H9 (cell line): ENCODE measurements around the gene ZIC5. TPM values are rescaled to one million over a fixed set of nuclear protein-coding genes. Genes with fewer than 3 reads are reported as not detected.
A peak's percentile ranks its signal among the peaks of the same experiment; 100 is the strongest.

Experiments
- DNase-seq: peaks from one replicate; pipeline ENCODE4 v3.0.0-alpha.2; 2017
- H2AFZ ChIP-seq: one replicate; pipeline ENCODE4 v1.6.1; 2013; ENCODE audit warnings: mild to moderate bottlenecking, low read length, control low read depth, moderate library complexity
- H2AK5ac ChIP-seq: 2 replicates; pipeline ENCODE4 v1.6.1; 2013; ENCODE audit warnings: low read length, control low read depth, mixed read lengths; ENCODE audit not compliant: insufficient read length
- H2BK120ac ChIP-seq: one replicate; pipeline ENCODE4 v1.6.1; 2013; ENCODE audit warnings: low read depth, mild to moderate bottlenecking, low read length, control low read depth, inconsistent platforms; ENCODE audit not compliant: poor library complexity, severe bottlenecking
- H2BK12ac ChIP-seq: 2 replicates; pipeline ENCODE4 v1.6.1; 2013; ENCODE audit warnings: low read length, control low read depth, mixed read lengths, low read depth; ENCODE audit not compliant: insufficient read length
- H2BK15ac ChIP-seq: 2 replicates; pipeline ENCODE4 v1.6.1; 2013; ENCODE audit warnings: low read depth, low read length, control low read depth
- H2BK20ac ChIP-seq: one replicate; pipeline ENCODE4 v1.6.1; 2013; ENCODE audit warnings: low read depth, mild to moderate bottlenecking, low read length, control low read depth, inconsistent platforms; ENCODE audit not compliant: poor library complexity, severe bottlenecking
- H2BK5ac ChIP-seq: 2 replicates; pipeline ENCODE4 v1.6.1; 2013; ENCODE audit warnings: low read length, control low read depth, mixed read lengths; ENCODE audit not compliant: insufficient read length
- H3K14ac ChIP-seq: 2 replicates; pipeline ENCODE4 v1.6.1; 2013; ENCODE audit warnings: low read length, control low read depth; ENCODE audit not compliant: insufficient read depth
- H3K18ac ChIP-seq: 2 replicates; pipeline ENCODE4 v1.6.1; 2013; ENCODE audit warnings: low read depth, mild to moderate bottlenecking, mixed read lengths, low read length, control low read depth; ENCODE audit not compliant: insufficient read length
- H3K23ac ChIP-seq: 2 replicates; pipeline ENCODE4 v1.6.1; 2013; ENCODE audit warnings: low read length, control low read depth, mixed read lengths, low read depth; ENCODE audit not compliant: insufficient read length
- H3K23me2 ChIP-seq: 2 replicates; pipeline ENCODE4 v1.6.1; 2013; ENCODE audit warnings: low read depth, mild to moderate bottlenecking, mixed read lengths, low read length, control low read depth; ENCODE audit not compliant: insufficient read length, poor library complexity, severe bottlenecking
- H3K27ac ChIP-seq: 2 replicates; pipeline ENCODE4 v1.5.1; 2013; ENCODE audit warnings: low read length, control low read depth, mixed read lengths, low read depth; ENCODE audit not compliant: insufficient read length
- H3K27me3 ChIP-seq: 2 replicates; pipeline ENCODE4 v1.6.1; 2013; ENCODE audit warnings: low read length, control low read depth, inconsistent platforms; ENCODE audit not compliant: insufficient read depth
- H3K4ac ChIP-seq: 2 replicates; pipeline ENCODE4 v1.6.1; 2013; ENCODE audit warnings: low read depth, mild to moderate bottlenecking, control low read depth, inconsistent platforms, low read length, moderate library complexity
- H3K4me1 ChIP-seq: 2 replicates; pipeline ENCODE4 v1.6.1; 2013; ENCODE audit warnings: low read length, control low read depth, inconsistent platforms; ENCODE audit not compliant: insufficient read depth
- H3K4me2 ChIP-seq: 2 replicates; pipeline ENCODE4 v1.6.1; 2013; ENCODE audit warnings: low read length, control low read depth, mixed read lengths; ENCODE audit not compliant: insufficient read length, insufficient read depth
- H3K56ac ChIP-seq: 2 replicates; pipeline ENCODE4 v1.6.1; 2013; ENCODE audit warnings: low read depth, mild to moderate bottlenecking, mixed read lengths, low read length, control low read depth; ENCODE audit not compliant: insufficient read length
- H3K79me1 ChIP-seq: 2 replicates; pipeline ENCODE4 v1.6.1; 2013; ENCODE audit warnings: low read depth, mild to moderate bottlenecking, moderate library complexity, low read length, control low read depth, inconsistent platforms; ENCODE audit not compliant: insufficient read depth, poor library complexity, severe bottlenecking
- H3K79me2 ChIP-seq: 2 replicates; pipeline ENCODE4 v1.6.1; 2013; ENCODE audit warnings: low read length, control low read depth, inconsistent platforms; ENCODE audit not compliant: insufficient read depth
- H3K9ac ChIP-seq: 2 replicates; pipeline ENCODE4 v1.6.1; 2013; ENCODE audit warnings: low read length, control low read depth, mixed read lengths; ENCODE audit not compliant: insufficient read length; ENCODE audit errors: extremely low read depth
- H3K9me3 ChIP-seq: one replicate; pipeline ENCODE4 v1.6.1; 2013; ENCODE audit warnings: low read depth, low read length, inconsistent platforms; ENCODE audit not compliant: control insufficient read depth
- H3T11ph ChIP-seq: one replicate; pipeline ENCODE4 v1.6.1; 2013; ENCODE audit warnings: mild to moderate bottlenecking, low read length, control low read depth, inconsistent platforms
- H4K20me1 ChIP-seq: one replicate; pipeline ENCODE4 v1.6.1; 2013; ENCODE audit not compliant: control insufficient read depth, insufficient read length, insufficient read depth
- H4K5ac ChIP-seq: 2 replicates; pipeline ENCODE4 v1.6.1; 2013; ENCODE audit warnings: low read depth, mild to moderate bottlenecking, mixed read lengths, low read length, control low read depth; ENCODE audit not compliant: insufficient read length
- H4K8ac ChIP-seq: replicated peaks from 2 replicates; pipeline ENCODE4 v1.6.1; 2013; ENCODE audit warnings: low read length, control low read depth, mixed read lengths, low read depth; ENCODE audit not compliant: insufficient read length
- H4K91ac ChIP-seq: 2 replicates; pipeline ENCODE4 v1.6.1; 2013; ENCODE audit warnings: low read depth, mild to moderate bottlenecking, moderate library complexity, mixed read lengths, low read length, control low read depth; ENCODE audit not compliant: insufficient read length
- H3K27ac Mint-ChIP-seq, 3 experiments: 2 replicates in 2 of 3; 3 replicates in 1 of 3; pipeline ENCODE4 v1.8.0; 2020 to 2021; ENCODE audit warnings: mixed read lengths in 3 of 3, mild to moderate bottlenecking in 1 of 3, moderate library complexity in 1 of 3
- H3K27me3 Mint-ChIP-seq: 2 replicates; pipeline ENCODE4 v1.8.0; 2021; ENCODE audit warnings: low read depth, mild to moderate bottlenecking, moderate library complexity, mixed read lengths
- H3K36me3 Mint-ChIP-seq, 3 experiments: 2 replicates in 2 of 3; 3 replicates in 1 of 3; pipeline ENCODE4 v1.8.0; 2020 to 2021; ENCODE audit warnings: low read depth in 3 of 3, mixed read lengths in 3 of 3; ENCODE audit not compliant: insufficient read depth in 1 of 3
- H3K4me1 Mint-ChIP-seq, 2 experiments: 2 replicates each; pipeline ENCODE4 v1.8.0; 2020; ENCODE audit warnings: mixed read lengths in 2 of 2
- H3K4me3 Mint-ChIP-seq, 2 experiments: 2 replicates in 1 of 2; 3 replicates in 1 of 2; pipeline ENCODE4 v1.8.0; 2020 to 2021; ENCODE audit warnings: mild to moderate bottlenecking in 2 of 2, mixed read lengths in 2 of 2, moderate library complexity in 1 of 2
- H3K9me3 Mint-ChIP-seq, 2 experiments: 2 replicates in 1 of 2; 3 replicates in 1 of 2; pipeline ENCODE4 v1.8.0; 2020; ENCODE audit warnings: mild to moderate bottlenecking in 2 of 2, mixed read lengths in 2 of 2, moderate library complexity in 1 of 2
- WGBS: extraction: QIAGEN DNeasy Blood & Tissue Kit; methylation state at CpG from one replicate; pipeline ENCODE4 v1.1.7; 2013; ENCODE audit warnings: missing lambda C conversion rate, low lambda C conversion rate, mixed read lengths; ENCODE audit not compliant: insufficient read length; ENCODE audit errors: extremely low coverage; 5-methylcytosine and 5-hydroxymethylcytosine counted together
- total RNA-seq: library from RNA; stranded (reverse); gene quantifications from 2 replicates; pipeline ENCODE4 v1.2.1, GENCODE V29; 2021
- TF ChIP-seq, protein P1 (sequence below): fragments of 200-600 bp; sonication (generic); conservative IDR thresholded peaks from 3 replicates; pipeline ENCODE4 v1.8.0; 2021; ENCODE audit warnings: antibody characterized with exemption, mild to moderate bottlenecking

The ZIC5 gene
- total RNA-seq, 1 experiment from 2014 or later: 51.9 TPM

DNA sequence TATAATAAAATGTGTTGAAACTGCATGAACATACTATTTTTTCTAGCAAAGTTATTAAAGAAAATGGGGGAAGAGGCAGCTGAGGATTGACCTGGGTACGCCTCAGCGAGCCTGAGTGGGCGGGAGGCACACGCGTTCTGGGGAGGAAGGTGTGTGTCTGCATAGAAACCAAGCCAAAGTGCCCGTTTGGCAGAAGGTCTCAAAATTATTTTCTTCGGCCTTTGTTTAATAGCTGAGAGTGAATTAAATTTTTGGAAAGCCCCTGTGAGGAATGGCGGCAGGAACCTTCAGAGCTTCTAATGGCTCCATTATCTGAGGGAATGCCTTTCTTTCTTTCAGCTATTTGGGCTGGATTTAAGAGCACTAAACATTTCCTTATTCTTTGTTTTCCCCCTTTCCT is 15.2 kb upstream of the ZIC5 start:
- Histone ChIP-seq H3K23ac (no peak overlapping the region), H3K4me2 (peak overlapping the region; percentile 25), H3K79me2 (peaks cover 25% of the 10 kb centered on the region), H4K20me1 (no peaks in the 10 kb centered on the region), H3K4ac (no peak overlapping the region), H3K27me3 (peaks cover 24% of the 10 kb centered on the region; the same call in 1 of the 2 replicates), H2BK120ac (no peak overlapping the region), H3K14ac (no peak overlapping the region), H2BK15ac (no peak overlapping the region), H3K9ac (no peak overlapping the region), H2BK20ac (no peak overlapping the region), H2BK5ac (no peak overlapping the region), H3K56ac (no peak overlapping the region), H4K5ac (no peak overlapping the region), H2AK5ac (no peak overlapping the region), H4K91ac (no peak overlapping the region), H3K9me3 (no peaks in the 10 kb centered on the region), H3K4me1 (no peaks in the 10 kb centered on the region; the same call in none of the 2 replicates), H3T11ph (no peak overlapping the region), H3K27ac (no peak overlapping the region), H3K79me1 (peaks cover 3% of the 10 kb centered on the region), H3K23me2 (peaks cover 58% of the 10 kb centered on the region), H3K18ac (no peak overlapping the region), H2AFZ (no peak overlapping the region), H2BK12ac (no peak overlapping the region), H4K8ac (no peak overlapping the region)
- peak overlapping the region; percentile 89 to 94 for H3K4me3 Mint-ChIP-seq
- peaks cover 51 to 59% of the 10 kb centered on the region in 2 experiments for H3K4me1 Mint-ChIP-seq
- WGBS: no CpG with 5 or more reads among the region's 8 CpGs
- peaks cover 68% of the 10 kb centered on the region for H3K27me3 Mint-ChIP-seq
- H3K9me3 Mint-ChIP-seq: peaks cover 25 to 26% of the 10 kb centered on the region in 2 experiments
- peaks cover 38 to 48% (median 47%) of the 10 kb centered on the region in 3 experiments for H3K36me3 Mint-ChIP-seq
- no peak for DNase-seq
- peak overlapping the region; percentile 5 to 90 (median 76); a peak in 5 of 7 replicates for H3K27ac Mint-ChIP-seq
- TF ChIP-seq, protein P1, sequence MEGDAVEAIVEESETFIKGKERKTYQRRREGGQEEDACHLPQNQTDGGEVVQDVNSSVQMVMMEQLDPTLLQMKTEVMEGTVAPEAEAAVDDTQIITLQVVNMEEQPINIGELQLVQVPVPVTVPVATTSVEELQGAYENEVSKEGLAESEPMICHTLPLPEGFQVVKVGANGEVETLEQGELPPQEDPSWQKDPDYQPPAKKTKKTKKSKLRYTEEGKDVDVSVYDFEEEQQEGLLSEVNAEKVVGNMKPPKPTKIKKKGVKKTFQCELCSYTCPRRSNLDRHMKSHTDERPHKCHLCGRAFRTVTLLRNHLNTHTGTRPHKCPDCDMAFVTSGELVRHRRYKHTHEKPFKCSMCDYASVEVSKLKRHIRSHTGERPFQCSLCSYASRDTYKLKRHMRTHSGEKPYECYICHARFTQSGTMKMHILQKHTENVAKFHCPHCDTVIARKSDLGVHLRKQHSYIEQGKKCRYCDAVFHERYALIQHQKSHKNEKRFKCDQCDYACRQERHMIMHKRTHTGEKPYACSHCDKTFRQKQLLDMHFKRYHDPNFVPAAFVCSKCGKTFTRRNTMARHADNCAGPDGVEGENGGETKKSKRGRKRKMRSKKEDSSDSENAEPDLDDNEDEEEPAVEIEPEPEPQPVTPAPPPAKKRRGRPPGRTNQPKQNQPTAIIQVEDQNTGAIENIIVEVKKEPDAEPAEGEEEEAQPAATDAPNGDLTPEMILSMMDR: no peak
